GM23338 (cell line): ENCODE results near the gene FASTK. TPM values are rescaled to one million over a fixed set of nuclear protein-coding genes. Genes with fewer than 3 reads are reported as not detected.

ENCODE experiments used
- ATAC-seq: fragments of 200-7000 bp; cut with Tn5 transposase; 3 replicates; pipeline ENCODE4 v1.9.1; 2020
- DNase-seq: peaks from one replicate; pipeline ENCODE4 v3.0.0-alpha.2; 2015; ENCODE audit warnings: low spot score
- H2AFZ ChIP-seq: fragments of 200-600 bp; sonication (generic); 2 replicates; pipeline ENCODE4 v1.8.0; 2016; ENCODE audit warnings: antibody characterized with exemption, mild to moderate bottlenecking, moderate library complexity
- H3F3A ChIP-seq: fragments of 200-600 bp; sonication (generic); replicated peaks from 2 replicates; pipeline ENCODE4 v1.8.0; 2017; ENCODE audit warnings: antibody characterized with exemption, mixed run types, low read depth
- H3K27ac ChIP-seq: fragments of 200-600 bp; sonication (generic); 2 replicates; pipeline ENCODE4 v1.6.1; 2016; ENCODE audit warnings: low read depth
- H3K27me3 ChIP-seq: fragments of 200-600 bp; sonication (generic); 2 replicates; pipeline ENCODE4 v1.8.0; 2016; ENCODE audit warnings: mild to moderate bottlenecking, mixed run types, moderate library complexity; ENCODE audit not compliant: insufficient read depth
- H3K36me3 ChIP-seq: fragments of 200-600 bp; sonication (generic); 2 replicates; pipeline ENCODE4 v1.8.0; 2016; ENCODE audit warnings: mild to moderate bottlenecking; ENCODE audit not compliant: insufficient read depth
- H3K4me1 ChIP-seq: fragments of 200-600 bp; sonication (generic); 2 replicates; pipeline ENCODE4 v1.8.0; 2016; ENCODE audit warnings: mild to moderate bottlenecking, moderate library complexity; ENCODE audit not compliant: insufficient read depth
- H3K4me2 ChIP-seq: fragments of 200-600 bp; sonication (generic); 2 replicates; pipeline ENCODE4 v1.7.1; 2017; ENCODE audit warnings: mixed run types
- H3K4me3 ChIP-seq: fragments of 200-600 bp; sonication (generic); 2 replicates; pipeline ENCODE4 v1.6.1; 2016; ENCODE audit warnings: mixed run types
- H3K79me2 ChIP-seq: fragments of 200-600 bp; sonication (generic); replicated peaks from 2 replicates; pipeline ENCODE4 v1.8.0; 2017; ENCODE audit warnings: mild to moderate bottlenecking; ENCODE audit not compliant: insufficient read depth
- H3K9me2 ChIP-seq: fragments of 200-600 bp; sonication (generic); 2 replicates; pipeline ENCODE4 v1.8.0; 2017; ENCODE audit not compliant: insufficient read depth
- H4K20me1 ChIP-seq: fragments of 200-600 bp; sonication (generic); replicated peaks from 2 replicates; pipeline ENCODE4 v1.8.0; 2017; ENCODE audit warnings: mild to moderate bottlenecking; ENCODE audit not compliant: insufficient read depth
- H3K27ac Mint-ChIP-seq: 2 replicates; pipeline ENCODE4 v1.8.0; 2020; ENCODE audit warnings: inconsistent platforms, mild to moderate bottlenecking, moderate library complexity, mixed read lengths
- H3K27me3 Mint-ChIP-seq: 3 replicates; pipeline ENCODE4 v1.8.0; 2022; ENCODE audit warnings: low read depth, mild to moderate bottlenecking, moderate library complexity, mixed read lengths, inconsistent platforms; ENCODE audit not compliant: insufficient read depth, poor library complexity
- H3K36me3 Mint-ChIP-seq: 3 replicates; pipeline ENCODE4 v1.8.0; 2021; ENCODE audit warnings: low read depth, mild to moderate bottlenecking, inconsistent platforms, moderate library complexity, mixed read lengths
- H3K4me1 Mint-ChIP-seq: 3 replicates; pipeline ENCODE4 v1.8.0; 2020; ENCODE audit warnings: mild to moderate bottlenecking, inconsistent platforms, mixed read lengths
- H3K4me3 Mint-ChIP-seq: 3 replicates; pipeline ENCODE4 v1.8.0; 2021; ENCODE audit warnings: moderate library complexity, mild to moderate bottlenecking, inconsistent platforms, mixed read lengths
- H3K9me3 Mint-ChIP-seq: 3 replicates; pipeline ENCODE4 v1.8.0; 2020; ENCODE audit warnings: moderate library complexity, mild to moderate bottlenecking, inconsistent platforms, mixed read lengths
- CREB1 ChIP-seq: fragments of 250-450 bp; sonication (Bioruptor Pico); IDR thresholded peaks from 2 replicates; pipeline ENCODE4 v1.5.0; 2020; ENCODE audit warnings: low read depth, mild to moderate bottlenecking, moderate library complexity
- ETS1 ChIP-seq: IDR thresholded peaks from 2 replicates; pipeline ENCODE4 v1.6.1; 2016; ENCODE audit warnings: antibody characterized with exemption
- EZH2 ChIP-seq: fragments of 200-600 bp; sonication (generic); IDR thresholded peaks from one replicate; pipeline ENCODE4 v1.8.0; 2017; ENCODE audit warnings: antibody characterized with exemption, mild to moderate bottlenecking, low read depth; ENCODE audit not compliant: unreplicated experiment
- EZH2phosphoT487 ChIP-seq: fragments of 200-600 bp; sonication (generic); IDR thresholded peaks from one replicate; pipeline ENCODE4 v1.8.1; 2018; ENCODE audit warnings: antibody characterized with exemption; ENCODE audit not compliant: unreplicated experiment
- JUNB ChIP-seq: IDR thresholded peaks from one replicate; pipeline ENCODE4 v1.6.1; 2016; ENCODE audit warnings: antibody characterized with exemption; ENCODE audit not compliant: unreplicated experiment
- NANOG ChIP-seq: IDR thresholded peaks from 2 replicates; pipeline ENCODE4 v1.6.1; 2016; ENCODE audit warnings: antibody characterized with exemption, borderline replicate concordance
- POLR2AphosphoS5 ChIP-seq: IDR thresholded peaks from 2 replicates; pipeline ENCODE4 v1.6.1; 2016; ENCODE audit warnings: antibody characterized with exemption, low read depth
- STAT1 ChIP-seq: IDR thresholded peaks from one replicate; pipeline ENCODE4 v1.6.1; 2016; ENCODE audit warnings: antibody characterized with exemption; ENCODE audit not compliant: unreplicated experiment
- ZNF114 ChIP-seq: fragments of 250-450 bp; sonication (Bioruptor Pico); IDR thresholded peaks from 2 replicates; pipeline ENCODE4 v1.5.0; 2020; ENCODE audit warnings: mild to moderate bottlenecking, moderate library complexity
- ZNF331 ChIP-seq: fragments of 250-450 bp; sonication (Bioruptor Pico); IDR thresholded peaks from 2 replicates; pipeline ENCODE4 v1.5.0; 2020; ENCODE audit warnings: low read depth, mild to moderate bottlenecking, moderate library complexity
- ZNF462 ChIP-seq: fragments of 250-450 bp; sonication (Bioruptor Pico); IDR thresholded peaks from 2 replicates; pipeline ENCODE4 v1.5.0; 2020; ENCODE audit warnings: mild to moderate bottlenecking, moderate library complexity
- polyA plus RNA-seq: library from polyadenylated mRNA; unstranded; fragments of >200 nt; fragmentation: Nextera tagmentation; extraction: Ambion mirVana; gene quantifications from 2 replicates; pipeline ENCODE4 v1.2.1, GENCODE V29; 2016
- total RNA-seq: library from RNA; depleted of rRNA; stranded (reverse); fragments of >200 nt; shearing (Covaris generic); gene quantifications from 2 replicates; pipeline ENCODE4 v1.2.3, GENCODE V29; 2014

Gene FASTK
- total and polyA plus RNA-seq, 2 experiments from 2014 or later = 37.4 to 57.4 TPM

GRCh38 chr7:151082141-151083070, 1.8 kb upstream of the FASTK start (continued):
- TF ChIP-seq ZNF462 (CRISPR knock-in tag) = no peak
- TF ChIP-seq EZH2 = no peak
- TF ChIP-seq JUNB = no peak
- no peak for TF ChIP-seq ZNF114 (CRISPR knock-in tag)

GRCh38 chr7:151081170-151082101, 827 bp upstream of the FASTK start:
- Mint-ChIP-seq H3K27me3 (peaks cover 27% of the 10 kb centered on the region), H3K9me3 (peaks cover 2% of the 10 kb centered on the region; the same call in 1 of the 3 replicates), H3K36me3 (peaks cover 5% of the 10 kb centered on the region; the same call in 2 of the 3 replicates), H3K4me1 (peaks cover 37% of the 10 kb centered on the region), H3K4me3 (peak overlapping the region; percentile 89), H3K27ac (no peak overlapping the region)
- peak; percentile 10 for ATAC-seq
- Histone ChIP-seq H4K20me1 (peaks cover 9% of the 10 kb centered on the region), H3K9me2 (no peaks in the 10 kb centered on the region), H3K79me2 (peaks cover 6% of the 10 kb centered on the region; the same call in 1 of the 2 replicates), H3K4me1 (peaks cover 33% of the 10 kb centered on the region), H3K4me2 (peak overlapping the region; percentile 98), H3K36me3 (no peaks in the 10 kb centered on the region), H3K4me3 (peak overlapping the region; percentile 91), H3K27ac (no peak overlapping the region), H2AFZ (no peak overlapping the region), H3K27me3 (peaks cover 18% of the 10 kb centered on the region), H3F3A (peaks cover 20% of the 10 kb centered on the region)
- DNase-seq = no peak
- TF ChIP-seq ETS1 (no peak), NANOG (no peak), ZNF114 (CRISPR knock-in tag) (no peak), ZNF331 (CRISPR knock-in tag) (no peak), EZH2 (no peak), CREB1 (no peak), STAT1 (no peak), POLR2AphosphoS5 (no peak; the same call in 1 of the 2 replicates), EZH2phosphoT487 (no peak)
